Measurements from ENCODE around the gene SSU72.
"Not testable (repeated sequence)": the region's sequence is repeated elsewhere in the genome, so short reads cannot be mapped to it uniquely, and the experiment has no call there.

SSU72 gene

DNA sequence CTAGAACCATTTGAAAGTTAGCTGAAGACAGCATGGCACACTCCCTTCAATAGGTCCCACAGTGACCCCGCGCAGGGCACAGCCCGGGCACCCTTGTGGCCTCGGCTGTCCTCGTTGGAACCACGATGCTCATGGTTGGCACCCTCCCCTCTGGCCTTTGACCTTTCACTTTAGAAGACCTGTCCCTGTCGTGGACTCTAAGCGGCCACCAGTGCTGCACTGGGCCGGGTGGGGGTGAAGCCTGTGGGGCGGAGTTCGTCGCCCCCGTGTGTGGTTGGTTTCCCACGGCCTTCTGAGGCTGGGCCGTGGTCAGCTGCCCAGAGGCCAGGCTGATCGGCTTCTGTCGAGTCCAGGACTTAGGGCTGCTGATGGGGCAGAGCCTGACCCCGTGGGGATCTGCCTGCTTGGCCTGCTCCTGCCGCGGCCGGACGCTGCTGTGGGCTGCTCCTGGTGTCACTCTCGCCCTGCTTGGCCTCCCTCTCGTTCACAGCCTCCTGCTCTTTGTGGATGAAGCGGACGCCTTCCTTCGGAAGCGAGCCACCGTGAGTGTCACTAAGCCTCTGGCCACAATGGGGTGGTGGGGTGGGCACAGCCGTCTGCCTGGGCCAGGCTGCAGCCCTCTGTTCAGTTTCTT is 49.8 kb downstream of the SSU72 start:
- not testable (repeated sequence) for DNase-seq

DNA sequence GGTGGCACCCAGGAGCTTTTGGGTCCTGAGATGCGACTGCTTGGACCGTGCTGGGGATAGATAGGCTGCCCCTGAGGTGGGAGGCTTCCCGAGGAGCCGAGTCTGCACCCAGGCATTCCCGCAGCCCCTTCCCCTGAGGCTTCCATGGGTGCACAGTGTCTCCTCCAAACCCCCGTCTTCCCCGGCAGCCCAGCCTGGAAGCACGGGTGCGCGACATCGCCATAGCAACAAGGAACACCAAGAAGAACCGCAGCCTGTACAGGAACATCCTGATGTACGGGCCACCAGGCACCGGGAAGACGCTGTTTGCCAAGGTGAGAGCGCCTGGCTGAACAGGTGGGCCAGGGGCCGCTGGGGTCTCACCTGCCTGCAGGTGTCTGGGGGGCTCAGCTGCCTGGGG is 51.0 kb downstream of the SSU72 start:
- DNase-seq, result not testable (repeated sequence)

DNA sequence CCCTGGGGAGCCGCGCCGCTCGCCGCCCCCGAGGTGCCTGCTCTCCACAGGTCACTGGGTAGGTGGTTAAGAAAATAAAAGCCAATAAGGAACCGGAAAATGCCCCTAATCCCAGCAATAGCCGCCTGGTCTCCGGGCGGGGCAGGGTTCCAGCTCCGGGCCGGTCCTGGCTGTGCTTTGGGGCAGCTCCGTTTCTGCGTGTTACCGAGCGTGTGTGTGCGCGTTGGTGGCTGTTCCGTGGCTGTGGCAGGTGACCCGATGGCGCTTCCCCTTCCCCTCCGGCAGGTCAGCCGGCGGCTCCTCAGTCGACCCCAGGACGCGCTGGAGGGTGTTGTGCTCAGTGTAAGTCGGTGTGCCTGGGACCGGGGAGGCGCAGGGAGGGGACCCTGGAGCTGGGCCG is 51.4 kb downstream of the SSU72 start:
- not testable (repeated sequence) for DNase-seq

DNA sequence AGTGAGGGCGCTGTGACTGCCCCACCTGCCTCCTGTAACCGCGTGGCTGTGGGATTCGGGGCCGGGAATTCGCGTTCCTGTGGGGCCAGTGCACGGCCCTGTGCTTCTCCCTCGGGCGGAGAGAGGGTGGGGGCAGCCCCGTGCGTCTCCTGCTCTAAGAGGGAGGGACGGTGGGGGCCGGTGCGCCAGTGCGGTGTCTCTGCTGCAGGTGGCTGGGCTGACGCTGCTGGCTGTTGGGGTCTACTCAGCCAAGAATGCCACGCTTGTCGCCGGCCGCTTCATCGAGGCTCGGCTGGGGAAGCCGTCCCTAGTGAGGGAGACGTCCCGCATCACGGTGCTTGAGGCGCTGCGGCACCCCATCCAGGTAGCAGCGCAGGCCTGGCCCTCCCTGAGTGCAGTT is 52.1 kb downstream of the SSU72 start:
- not testable (repeated sequence) for DNase-seq

DNA sequence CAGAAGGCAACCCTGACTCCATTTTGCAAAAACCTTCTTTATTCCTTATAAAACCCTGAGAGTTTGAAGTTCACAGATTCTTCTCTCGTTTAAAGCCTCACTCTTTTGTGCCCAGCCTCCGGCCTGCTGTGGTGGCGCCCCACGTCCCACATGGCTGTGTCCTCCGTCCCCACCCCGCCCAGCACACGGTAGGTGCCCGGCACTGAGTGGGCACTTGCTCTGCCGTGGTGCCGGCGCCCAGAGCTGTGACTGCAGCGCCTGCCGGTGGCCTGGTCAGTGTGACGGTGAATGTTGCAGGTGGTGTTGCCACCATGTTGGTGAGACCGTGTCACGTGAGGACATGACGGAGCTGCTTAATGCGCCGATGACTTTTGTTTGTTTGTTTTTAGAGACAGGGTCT is 53.3 kb downstream of the SSU72 start:
- no peak for DNase-seq

DNA sequence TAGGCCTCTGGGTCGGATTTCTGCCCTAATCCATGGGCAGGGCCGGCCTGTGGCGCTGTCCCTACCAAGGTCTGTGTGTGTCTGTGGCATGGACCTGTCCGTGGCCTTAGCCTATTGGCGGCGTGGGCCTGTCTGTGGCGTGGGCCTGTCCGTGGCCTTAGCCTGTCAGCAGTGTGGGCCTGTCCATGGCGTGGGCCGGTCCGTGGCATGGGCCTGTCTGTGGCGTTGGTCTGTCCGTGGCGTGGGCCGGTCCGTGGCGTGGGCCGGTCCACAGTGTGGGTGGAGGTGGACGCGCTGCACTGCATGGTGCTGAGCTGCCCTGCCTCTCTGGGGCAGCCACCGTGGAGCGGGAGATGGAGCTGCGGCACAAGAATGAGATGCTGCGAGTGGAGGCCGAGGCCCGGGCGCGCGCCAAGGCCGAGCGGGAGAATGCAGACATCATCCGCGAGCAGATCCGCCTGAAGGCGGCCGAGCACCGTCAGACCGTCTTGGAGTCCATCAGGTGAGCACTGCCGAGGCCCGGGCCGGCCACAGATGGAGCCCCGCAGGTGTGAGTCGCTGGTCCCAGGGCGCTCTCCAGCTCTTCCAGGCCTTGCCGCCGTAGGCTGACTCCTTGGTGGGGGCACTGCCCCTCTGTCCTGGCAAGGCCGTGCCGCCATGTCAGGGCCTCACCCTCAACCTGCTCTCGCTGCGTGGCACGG is 54.7 kb downstream of the SSU72 start:
- DNase-seq, result not testable (repeated sequence)

DNA sequence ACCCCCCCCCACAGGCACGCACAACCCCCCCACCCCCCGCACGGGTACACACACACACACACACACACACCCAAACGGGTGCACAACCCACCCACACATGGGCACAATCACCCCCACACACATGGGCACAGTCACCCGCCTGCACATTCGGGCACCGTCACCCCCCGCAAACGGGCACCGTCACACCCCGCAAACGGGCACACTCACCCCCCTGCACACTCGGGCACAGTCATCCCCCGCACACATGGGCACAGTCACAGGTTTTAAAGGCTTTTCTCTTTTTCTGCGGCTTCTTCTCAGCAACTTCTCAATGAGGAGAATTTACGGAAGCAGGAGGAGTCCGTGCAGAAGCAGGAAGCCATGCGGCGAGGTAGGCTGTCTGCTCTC is 56.0 kb downstream of the SSU72 start:
- not testable (repeated sequence) for DNase-seq

DNA sequence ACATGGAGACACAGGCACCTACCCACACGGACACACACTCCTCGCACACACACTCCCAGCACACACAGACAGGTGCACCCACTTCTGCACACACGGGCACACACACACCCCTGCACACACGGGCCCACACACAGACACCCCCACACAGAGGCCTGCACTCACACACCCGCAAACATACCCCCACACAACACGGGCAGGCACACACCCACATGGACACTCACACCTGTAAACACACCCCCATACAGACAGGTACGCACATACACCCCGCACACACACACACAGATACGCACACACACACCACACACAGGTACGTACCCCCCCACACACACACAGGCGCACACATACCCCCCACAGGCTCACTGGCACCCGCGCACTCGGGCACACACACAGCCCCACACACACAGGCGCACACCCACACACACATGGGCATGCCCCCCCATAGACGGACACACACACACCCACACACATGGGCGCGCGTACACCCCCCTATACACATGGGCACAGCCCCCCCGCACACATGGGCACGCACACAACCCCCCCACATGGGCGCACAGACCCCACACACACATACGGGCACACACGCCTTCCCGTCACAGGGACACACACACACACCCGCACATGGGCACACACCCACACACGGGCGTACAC is 56.6 kb downstream of the SSU72 start:
- DNase-seq, result no peak

DNA sequence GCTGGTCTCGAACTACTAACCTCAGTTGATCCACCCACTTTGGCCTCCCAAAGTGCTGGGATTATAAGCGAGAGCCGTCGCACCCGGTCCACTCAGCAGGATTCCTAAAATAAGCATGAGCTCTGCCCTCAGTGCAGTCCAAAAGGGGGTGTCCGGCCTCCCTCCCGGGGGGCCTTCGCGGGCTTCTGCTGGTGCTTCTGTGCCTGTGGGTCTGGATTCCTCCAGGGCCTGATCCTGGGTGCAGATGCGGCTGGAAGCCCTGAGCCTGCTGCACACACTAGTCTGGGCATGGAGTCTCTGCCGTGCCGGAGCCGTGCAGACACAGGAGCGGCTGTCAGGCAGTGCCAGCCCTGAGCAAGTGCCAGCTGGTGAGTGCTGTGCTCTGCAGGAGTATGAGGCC is 57.7 kb downstream of the SSU72 start:
- DNase-seq, result not testable (repeated sequence)

DNA sequence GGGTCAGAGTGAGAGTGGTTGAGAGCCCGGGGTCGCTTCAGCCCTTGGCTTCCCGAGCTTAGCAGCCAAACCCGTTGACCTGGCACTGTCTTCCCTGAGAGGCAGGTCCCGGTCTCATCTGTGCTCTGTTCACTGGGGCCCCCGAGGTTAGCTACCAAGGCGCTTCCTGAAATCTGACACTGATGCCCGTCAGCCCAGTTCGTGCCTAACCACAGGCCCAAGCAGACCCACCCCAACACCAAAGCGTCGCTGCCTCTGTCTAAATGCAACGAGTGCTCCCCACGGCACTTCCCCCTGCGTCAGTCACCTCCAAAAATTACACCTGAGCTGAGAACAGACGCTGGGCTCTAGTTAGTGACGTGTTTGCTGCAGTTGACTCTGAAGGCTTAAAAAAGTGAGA is 60.3 kb downstream of the SSU72 start:
- DNase-seq, result peak; percentile 80 to 84

DNA sequence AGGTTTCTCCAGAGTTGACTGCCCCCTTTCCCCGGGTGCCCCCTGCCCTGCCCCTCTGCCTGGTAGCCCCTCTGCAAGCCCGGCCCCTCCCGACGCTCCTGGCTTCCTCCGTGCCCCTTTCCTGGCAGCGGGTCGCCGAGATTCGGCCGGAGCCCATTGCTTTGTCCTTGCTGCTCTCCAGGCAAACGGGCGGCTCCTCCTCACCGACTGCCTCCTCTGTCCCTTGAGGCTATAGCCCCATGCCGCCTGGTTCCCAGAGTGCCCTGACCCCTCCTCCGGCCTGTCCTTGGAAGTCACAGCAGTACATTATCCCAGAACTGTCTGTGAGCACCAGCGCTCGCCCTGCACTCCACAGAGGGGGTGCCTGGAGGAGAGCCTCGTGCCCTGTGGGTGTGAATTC is 61.0 kb downstream of the SSU72 start:
- not testable (repeated sequence) for DNase-seq

DNA sequence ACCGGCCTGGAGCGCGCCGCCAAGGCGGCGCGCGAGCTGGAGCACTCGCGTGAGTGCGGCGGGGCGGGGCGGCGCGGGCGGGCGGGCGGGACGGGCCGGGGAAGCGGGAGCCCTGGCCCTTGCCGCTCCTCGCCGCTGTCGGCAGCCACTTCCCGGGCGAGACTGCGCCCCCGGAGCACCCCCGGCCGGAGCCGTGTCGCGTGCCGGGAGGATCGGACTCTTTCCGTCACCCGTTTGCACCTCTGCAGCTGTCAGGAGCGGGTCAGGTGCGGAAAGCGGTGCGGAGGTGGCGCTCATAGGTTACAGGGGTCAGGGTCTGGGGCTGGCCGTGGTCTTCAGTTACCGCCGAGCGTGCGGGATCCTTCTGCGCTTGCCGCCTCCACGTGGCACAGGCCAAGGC is 62.2 kb downstream of the SSU72 start:
- DNase-seq, result not testable (repeated sequence)

DNA sequence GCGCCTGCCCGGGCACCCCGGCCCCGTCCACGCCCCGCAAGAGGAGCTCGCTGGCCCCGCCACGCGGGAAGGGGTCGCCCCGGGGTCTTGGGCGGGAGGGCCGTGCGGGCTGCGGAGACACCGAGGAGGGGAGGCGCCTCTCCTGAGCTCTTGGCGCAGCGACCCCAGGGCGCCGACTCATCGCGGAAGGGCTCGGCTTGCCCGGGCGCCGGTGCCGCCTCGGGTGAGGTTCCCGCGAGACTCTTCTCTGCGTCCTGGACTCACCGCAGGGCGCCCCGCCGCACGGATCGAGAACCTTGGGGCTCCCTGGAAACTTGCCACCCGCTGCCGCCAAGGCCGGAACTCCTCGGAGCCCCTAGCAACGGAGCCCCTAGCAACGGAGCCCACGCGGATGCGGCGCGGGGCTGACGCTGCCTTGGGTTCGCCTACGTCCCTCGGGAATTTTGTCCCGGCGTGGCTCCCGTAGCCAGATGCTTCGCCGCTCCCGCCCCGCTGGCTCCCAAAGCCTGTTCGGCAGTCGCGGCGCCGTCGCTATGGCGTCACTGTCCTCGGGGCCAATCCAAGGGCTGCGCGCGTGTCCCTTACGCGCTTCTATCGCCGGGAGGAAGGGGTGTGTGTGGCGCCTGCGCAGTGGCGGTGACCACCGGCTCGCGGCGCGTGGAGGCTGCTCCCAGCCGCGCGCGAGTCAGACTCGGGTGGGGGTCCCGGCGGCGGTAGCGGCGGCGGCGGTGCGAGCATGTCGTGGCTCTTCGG is 63.0 kb downstream of the SSU72 start, which contains the start of gene ATAD3A:
ATAD3A (plus strand) TSS at position 630 of the 753 bp plus-strand sequence; CDS start at position 737, 107 bp downstream.
- DNase-seq, result peak; percentile 91 to 94

DNA sequence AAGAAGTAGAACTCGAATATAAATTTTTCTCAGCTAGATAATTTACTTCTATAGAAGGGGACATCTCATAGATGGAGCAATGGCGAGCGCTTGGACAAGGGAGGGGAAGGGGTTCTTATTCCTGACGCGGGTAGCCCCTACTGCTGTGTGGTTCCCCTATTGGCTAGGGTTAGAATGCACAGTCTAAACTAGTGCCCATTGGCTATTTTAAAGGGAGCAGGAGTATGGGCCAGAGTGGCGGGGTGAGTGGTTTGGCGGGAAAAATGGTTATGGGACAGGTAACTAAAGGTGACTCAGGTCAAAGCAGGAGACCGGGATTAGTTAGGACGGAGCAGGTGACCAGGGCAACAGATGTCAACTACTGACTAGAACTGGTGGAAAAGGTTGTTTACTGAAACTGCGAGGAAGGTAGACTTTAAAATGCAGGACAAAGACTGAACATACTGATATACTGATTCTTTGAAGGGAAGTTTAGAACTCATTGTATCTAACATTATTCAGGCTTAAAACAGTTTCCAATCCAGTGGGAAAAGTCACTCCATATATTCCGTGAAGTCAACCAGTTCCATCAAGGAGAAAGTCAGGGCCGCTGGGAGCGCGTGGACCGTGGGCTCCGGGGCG is 63.6 kb downstream of the SSU72 start:
- peak; percentile 14 to 49 for DNase-seq

DNA sequence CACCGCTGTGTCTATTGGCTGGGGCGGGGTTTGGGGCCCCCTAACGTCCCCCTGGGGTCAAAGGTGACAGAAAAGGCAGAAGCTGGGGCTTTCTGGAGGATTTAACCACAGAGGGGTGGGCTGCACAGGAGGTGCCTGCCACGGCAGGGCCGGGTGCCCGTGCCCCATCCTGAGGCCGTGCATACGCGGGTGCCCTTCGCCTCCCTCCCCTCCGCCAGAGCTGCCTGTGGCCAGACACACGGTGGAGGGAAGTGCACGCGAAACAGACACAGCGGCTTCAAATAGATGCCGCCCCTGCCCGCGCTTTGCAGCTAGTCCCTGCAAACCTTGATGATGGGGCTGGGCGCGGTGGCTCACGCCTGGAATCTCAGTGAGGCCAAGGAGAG is 65.2 kb downstream of the SSU72 start:
- not testable (repeated sequence) for DNase-seq

DNA sequence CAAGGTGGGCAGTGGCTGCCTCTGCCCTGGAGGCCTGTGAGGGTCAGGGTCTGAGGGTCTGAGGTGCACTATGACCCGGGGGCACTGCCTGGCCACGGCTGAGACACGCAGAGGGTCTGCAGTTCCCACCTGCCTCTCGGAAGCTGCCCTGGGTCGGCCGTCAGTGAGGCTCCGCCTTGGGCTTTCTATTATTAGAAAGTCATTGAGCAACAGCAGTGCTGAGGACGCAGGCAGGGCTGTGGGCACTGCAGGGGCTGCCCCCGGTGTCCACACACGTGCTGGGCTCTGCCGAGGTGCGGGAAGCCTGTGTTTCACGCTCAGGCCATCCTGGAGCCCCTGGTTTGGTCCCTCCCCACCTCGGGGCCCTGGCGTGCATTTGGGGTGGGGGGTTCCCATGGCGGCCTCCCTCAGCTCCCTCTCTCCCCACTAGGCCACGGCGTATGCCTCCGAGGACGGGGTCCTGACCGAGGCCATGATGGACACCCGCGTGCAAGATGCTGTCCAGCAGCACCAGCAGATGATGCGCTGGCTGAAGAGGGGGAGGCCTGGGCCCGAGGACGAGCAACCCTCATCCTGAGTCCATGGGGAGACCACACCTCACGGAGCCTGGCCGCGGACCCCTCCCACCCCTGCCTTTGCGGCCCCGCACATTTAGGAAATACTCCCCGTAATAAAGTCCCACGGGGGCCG is 65.7 kb downstream of the SSU72 start:
- not testable (repeated sequence) for DNase-seq

DNA sequence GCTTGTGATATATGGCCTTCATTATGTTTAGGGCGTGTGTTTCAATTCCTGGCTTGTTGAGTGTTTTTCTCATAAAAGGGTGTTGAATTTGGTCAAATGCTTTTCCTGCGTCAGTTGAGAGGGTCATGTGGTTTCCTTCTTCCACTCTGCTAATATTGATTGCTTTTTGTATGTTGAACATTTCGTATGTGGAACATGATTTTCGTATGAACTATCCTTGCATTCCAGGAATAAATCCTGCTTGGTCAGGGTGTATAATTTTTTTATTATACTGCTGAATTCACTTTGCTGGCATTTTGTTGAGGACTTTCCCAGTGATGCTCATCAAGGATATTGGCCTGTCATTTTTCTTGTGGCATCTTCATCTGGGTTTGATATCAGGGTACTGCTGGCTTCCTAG is 67.4 kb downstream of the SSU72 start:
- DNase-seq, result no peak

DNA sequence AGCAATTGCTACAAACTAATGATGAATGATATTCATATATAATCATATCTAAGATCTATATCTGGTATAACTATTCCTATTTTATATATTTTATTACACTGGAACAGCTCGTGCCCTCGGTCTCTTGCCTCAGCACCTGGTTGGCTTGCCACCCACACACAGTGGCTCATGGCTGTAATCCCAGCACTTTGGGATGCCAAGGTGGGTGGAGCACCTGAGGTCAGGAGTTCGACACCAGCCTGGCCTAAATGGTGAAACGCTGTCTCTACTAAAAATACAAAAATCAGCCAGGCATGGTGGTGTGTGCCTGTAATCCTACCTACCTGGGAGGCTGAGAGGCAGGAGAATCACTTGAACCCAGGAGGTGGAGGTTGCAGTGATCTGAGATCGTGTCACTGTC is 68.9 kb downstream of the SSU72 start:
- DNase-seq, result not testable (repeated sequence)

DNA sequence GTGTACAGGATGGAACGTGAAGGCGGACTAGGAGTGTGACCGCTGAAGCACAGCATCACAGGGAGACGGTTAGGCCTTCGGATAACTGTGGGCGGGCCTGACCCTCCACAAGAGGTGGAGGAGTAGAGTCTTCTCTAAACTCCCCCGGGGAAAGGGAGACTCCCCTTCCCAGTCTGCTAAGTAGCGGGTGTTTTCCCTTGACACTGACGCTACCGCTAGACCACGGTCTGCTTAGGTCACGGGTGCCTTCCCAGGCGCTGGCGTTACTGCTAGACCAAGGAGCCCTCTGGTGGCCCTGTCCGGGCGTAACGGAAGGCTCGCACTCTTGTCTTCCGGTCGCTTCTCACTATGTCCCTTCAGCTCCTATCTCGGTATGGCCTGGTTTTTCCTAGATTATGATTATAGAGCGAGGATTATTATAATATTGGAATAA is 69.3 kb downstream of the SSU72 start:
- peak; percentile 44 to 51 for DNase-seq

DNA sequence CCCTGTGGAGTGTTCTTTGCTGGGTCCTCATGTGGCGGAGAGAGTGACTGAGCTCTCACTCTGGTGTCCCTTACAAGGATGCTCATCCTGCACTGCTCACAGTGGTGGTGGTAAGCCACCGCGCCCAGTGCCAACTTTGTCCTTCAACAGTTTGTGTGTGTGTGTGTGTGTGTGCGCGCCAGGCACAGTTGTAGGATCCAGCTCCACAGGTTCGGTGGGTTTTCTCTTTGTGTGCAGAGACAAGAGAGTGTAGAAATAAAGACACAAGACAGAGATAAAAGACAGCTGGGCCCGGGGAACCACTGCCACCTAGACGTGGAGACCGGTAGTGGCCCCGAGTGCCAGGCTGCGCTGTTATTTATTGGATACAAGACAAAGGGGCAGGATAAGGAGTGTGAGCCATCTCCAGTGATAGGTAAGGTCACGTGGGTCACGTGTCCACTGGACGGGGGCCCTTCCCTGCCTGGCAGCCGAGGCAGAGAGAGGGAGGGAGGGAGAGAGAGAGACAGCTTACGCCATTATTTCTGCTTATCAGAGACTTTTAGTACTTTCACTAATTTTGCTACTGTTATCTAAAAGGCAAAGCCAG is 69.8 kb downstream of the SSU72 start:
- peak; percentile 69 to 71 for DNase-seq

DNA sequence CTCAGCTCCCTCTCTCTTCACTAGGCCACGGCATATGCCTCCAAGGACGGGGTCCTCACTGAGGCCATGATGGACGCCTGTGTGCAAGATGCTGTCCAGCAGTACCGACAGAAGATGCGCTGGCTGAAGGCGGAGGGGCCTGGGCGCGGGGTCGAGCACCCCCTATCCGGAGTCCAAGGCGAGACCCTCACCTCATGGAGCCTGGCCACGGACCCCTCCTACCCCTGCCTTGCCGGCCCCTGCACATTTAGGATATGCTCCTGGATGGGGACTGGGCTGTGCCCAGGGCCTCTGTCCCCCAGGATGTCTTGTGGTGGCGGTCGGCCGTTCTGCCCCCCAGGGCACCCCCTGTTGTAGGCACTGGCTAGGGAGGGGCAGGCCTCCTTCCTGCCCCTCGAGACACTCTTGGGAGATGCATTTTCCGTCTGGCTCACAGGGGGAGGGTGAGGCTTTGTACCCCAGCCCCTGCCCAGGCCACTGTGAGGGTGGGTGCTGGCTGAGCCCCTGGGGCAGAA is 79.1 kb downstream of the SSU72 start:
- DNase-seq, result not testable (repeated sequence)
